Smooth muscle cell (in vitro differentiated cells): Measurements from ENCODE around the gene PPP1R12A. TPM values are rescaled to one million over a fixed set of nuclear protein-coding genes. Genes with fewer than 3 reads are reported as not detected.
"Not testable (repeated sequence)": the region's sequence is repeated elsewhere in the genome, so short reads cannot be mapped to it uniquely, and the experiment has no call there.

Source experiments
- DNase-seq: peaks from one replicate; lab custom pipeline; 2025; ENCODE audit not compliant: unreplicated experiment; lab: John Stamatoyannopoulos, UW
- H2AFZ ChIP-seq: fragments of 200-600 bp; sonication (generic); 2 replicates; pipeline ENCODE4 v1.6.0; 2016; ENCODE audit warnings: antibody characterized with exemption, low read depth, mild to moderate bottlenecking
- H3F3A ChIP-seq: fragments of 200-600 bp; sonication (generic); 2 replicates; pipeline ENCODE4 v1.6.0; 2017; ENCODE audit warnings: antibody characterized with exemption, low read depth
- H3K27ac ChIP-seq: fragments of 200-600 bp; sonication (generic); 2 replicates; pipeline ENCODE4 v1.5.1; 2016; ENCODE audit warnings: low read depth, mild to moderate bottlenecking
- H3K27me3 ChIP-seq: fragments of 200-600 bp; sonication (generic); 2 replicates; pipeline ENCODE4 v1.6.1; 2016; ENCODE audit warnings: low read depth, mild to moderate bottlenecking
- H3K36me3 ChIP-seq: fragments of 200-600 bp; sonication (generic); 2 replicates; pipeline ENCODE4 v1.5.1; 2016; ENCODE audit warnings: low read depth
- H3K4me1 ChIP-seq: fragments of 200-600 bp; sonication (generic); 2 replicates; pipeline ENCODE4 v1.5.1; 2016; ENCODE audit warnings: low read depth
- H3K4me2 ChIP-seq: fragments of 200-600 bp; sonication (generic); 2 replicates; pipeline ENCODE4 v1.6.0; 2016; ENCODE audit warnings: mild to moderate bottlenecking
- H3K4me3 ChIP-seq: fragments of 200-600 bp; sonication (generic); 2 replicates; pipeline ENCODE4 v1.5.1; 2016; ENCODE audit warnings: mild to moderate bottlenecking
- H3K79me2 ChIP-seq: fragments of 200-600 bp; sonication (generic); 2 replicates; pipeline ENCODE4 v1.6.0; 2016; ENCODE audit warnings: low read depth, mild to moderate bottlenecking
- H3K9ac ChIP-seq: fragments of 200-600 bp; sonication (generic); 2 replicates; pipeline ENCODE4 v1.6.0; 2016; ENCODE audit warnings: low read depth
- H3K9me3 ChIP-seq: fragments of 200-600 bp; sonication (generic); replicated peaks from 2 replicates; pipeline ENCODE4 v1.5.1; 2016; ENCODE audit warnings: low read depth
- H4K20me1 ChIP-seq: fragments of 200-600 bp; sonication (generic); 2 replicates; pipeline ENCODE4 v1.6.0; 2016; ENCODE audit warnings: low read depth
- CTCF ChIP-seq: fragments of 200-600 bp; sonication (generic); IDR thresholded peaks from 2 replicates; pipeline ENCODE4 v1.5.1; 2017; ENCODE audit warnings: borderline replicate concordance, mild to moderate bottlenecking, antibody characterized with exemption; ENCODE audit not compliant: insufficient read depth, poor library complexity, severe bottlenecking
- WGBS: methylation state at CpG from one replicate; pipeline ENCODE4 v1.1.7; 2016; ENCODE audit warnings: low lambda C conversion rate; 5-methylcytosine and 5-hydroxymethylcytosine counted together
- polyA plus RNA-seq: library from polyadenylated mRNA; unstranded; fragments of >200 nt; fragmentation: Nextera tagmentation; extraction: Ambion mirVana; gene quantifications from 2 replicates; pipeline ENCODE4 v1.2.1, GENCODE V29; 2016
- total RNA-seq: library from RNA; depleted of rRNA; stranded (reverse); fragments of >200 nt; gene quantifications from 2 replicates; pipeline ENCODE4 v1.2.3, GENCODE V29; 2014

Gene PPP1R12A
- total and polyA plus RNA-seq, 2 experiments from 2014 or later = 98.7 to 102 TPM

GRCh38 chr12:79982086-79983062, 47.5 kb upstream of the PPP1R12A start:
- no peak overlapping the region for H3K4me3 ChIP-seq
- TF ChIP-seq CTCF = no peak
- 38% methylated on average over 5 of the region's 5 CpGs for WGBS
- no peaks in the 10 kb centered on the region for H3K36me3 ChIP-seq
- no peaks in the 10 kb centered on the region for H4K20me1 ChIP-seq
- H3K9me3 ChIP-seq = no peaks in the 10 kb centered on the region
- no peak for DNase-seq
- peak overlapping the region; percentile 24 for H3K9ac ChIP-seq
- peaks cover 18% of the 10 kb centered on the region for H3F3A ChIP-seq
- H3K27me3 ChIP-seq = no peaks in the 10 kb centered on the region
- peaks cover 12% of the 10 kb centered on the region for H3K4me1 ChIP-seq
- H2AFZ ChIP-seq = no peak overlapping the region
- H3K4me2 ChIP-seq = peak overlapping the region; percentile 58
- H3K79me2 ChIP-seq = no peaks in the 10 kb centered on the region
- peak overlapping the region; percentile 88 for H3K27ac ChIP-seq

GRCh38 chr12:79978692-79979091, 43.8 kb upstream of the PPP1R12A start:
- no peak for TF ChIP-seq CTCF
- H3K36me3 ChIP-seq = no peaks in the 10 kb centered on the region
- DNase-seq = no peak
- no peak overlapping the region for H2AFZ ChIP-seq
- H3K9me3 ChIP-seq = no peaks in the 10 kb centered on the region
- H3K9ac ChIP-seq = no peak overlapping the region
- no peak overlapping the region for H3K4me2 ChIP-seq
- no peaks in the 10 kb centered on the region for H3K4me1 ChIP-seq
- no CpG with 5 or more reads among the region's 1 CpG for WGBS
- H3K79me2 ChIP-seq = no peaks in the 10 kb centered on the region
- peaks cover 7% of the 10 kb centered on the region for H3F3A ChIP-seq
- no peak overlapping the region for H3K4me3 ChIP-seq
- H4K20me1 ChIP-seq = no peaks in the 10 kb centered on the region
- no peaks in the 10 kb centered on the region for H3K27me3 ChIP-seq
- no peak overlapping the region for H3K27ac ChIP-seq

GRCh38 chr12:79977856-79978460, 43.1 kb upstream of the PPP1R12A start:
- not testable (repeated sequence) for H3K27me3 ChIP-seq, H4K20me1 ChIP-seq, H3K9me3 ChIP-seq, DNase-seq, H3K27ac ChIP-seq, H3K36me3 ChIP-seq, H3K9ac ChIP-seq, H3K4me3 ChIP-seq, H3F3A ChIP-seq, H3K79me2 ChIP-seq, H2AFZ ChIP-seq, H3K4me2 ChIP-seq, H3K4me1 ChIP-seq
- 73% methylated on average over 3 of the region's 3 CpGs for WGBS

GRCh38 chr12:79975143-79975542, 40.2 kb upstream of the PPP1R12A start:
- H3K9ac ChIP-seq = no peak overlapping the region
- WGBS = 87% methylated on average over 5 of the region's 5 CpGs
- no peaks in the 10 kb centered on the region for H3K27me3 ChIP-seq
- TF ChIP-seq CTCF = no peak
- H3F3A ChIP-seq = no peaks in the 10 kb centered on the region
- no peaks in the 10 kb centered on the region for H3K4me1 ChIP-seq
- H2AFZ ChIP-seq = peak overlapping the region; percentile 30
- H3K4me3 ChIP-seq = no peak overlapping the region
- no peaks in the 10 kb centered on the region for H4K20me1 ChIP-seq
- H3K9me3 ChIP-seq = no peaks in the 10 kb centered on the region
- no peak overlapping the region for H3K4me2 ChIP-seq
- no peaks in the 10 kb centered on the region for H3K36me3 ChIP-seq
- no peaks in the 10 kb centered on the region for H3K79me2 ChIP-seq
- no peak for DNase-seq
- H3K27ac ChIP-seq = no peak overlapping the region
